HS-27A (cell line): ENCODE measurements around the gene SLC25A12.
"Not testable (repeated sequence)": the region's sequence is repeated elsewhere in the genome, so short reads cannot be mapped to it uniquely, and the experiment has no call there.

Source experiments
- DNase-seq: peaks from one replicate; pipeline ENCODE4 v3.0.0-alpha.2; 2012; ENCODE audit warnings: low read depth, missing footprints

SLC25A12 gene

GRCh38 chr2:171893824-171894611 is at the start of gene SLC25A12:
Gene SLC25A12, minus strand, starts transcription at chr2:171894244. Its CDS starts 30 bp downstream, at chr2:171894214.
- peak; percentile 17 for DNase-seq

GRCh38 chr2:171941316-171941699 is 47.3 kb upstream of the SLC25A12 start:
- DNase-seq = no peak

- no peak for DNase-seq
These were observed 45.7 kb upstream of the SLC25A12 start for GRCh38 chr2:171939743-171940071.

- DNase-seq = no peak
These were observed 45.2 kb upstream of the SLC25A12 start for GRCh38 chr2:171939058-171939742.

GRCh38 chr2:171930385-171930784 is 36.3 kb upstream of the SLC25A12 start:
- no peak for DNase-seq

GRCh38 chr2:171924170-171924942 is 30.3 kb upstream of the SLC25A12 start:
- DNase-seq = no peak

GRCh38 chr2:171923206-171923605 is 29.2 kb upstream of the SLC25A12 start:
- DNase-seq = peak; percentile 2

- peak; percentile 85 for DNase-seq
These were observed 28.4 kb upstream of the SLC25A12 start, which contains the start of gene HAT1 for GRCh38 chr2:171922230-171923022. Gene HAT1, plus strand, starts transcription at chr2:171922461. Its CDS starts 40 bp downstream, at chr2:171922501.

- no peak for DNase-seq
These were observed 27.9 kb upstream of the SLC25A12 start for GRCh38 chr2:171921970-171922229.

- DNase-seq = no peak
These were observed 25.4 kb upstream of the SLC25A12 start for GRCh38 chr2:171919453-171919852.

- DNase-seq = no peak
These were observed 19.5 kb upstream of the SLC25A12 start for GRCh38 chr2:171913517-171913916.

- no peak for DNase-seq
These were observed 16.4 kb upstream of the SLC25A12 start for GRCh38 chr2:171910494-171910893.

- DNase-seq = no peak
These were observed 15.2 kb upstream of the SLC25A12 start for GRCh38 chr2:171909266-171909665.

- no peak for DNase-seq
These were observed 14.2 kb upstream of the SLC25A12 start for GRCh38 chr2:171908235-171908634.

GRCh38 chr2:171902840-171903420 is 8.9 kb upstream of the SLC25A12 start:
- DNase-seq = no peak

GRCh38 chr2:171899623-171900282 is 5.7 kb upstream of the SLC25A12 start:
- DNase-seq = not testable (repeated sequence)

- DNase-seq = no peak
These were observed 1.7 kb upstream of the SLC25A12 start for GRCh38 chr2:171895786-171896185.

- DNase-seq = no peak
These were observed 536 bp upstream of the SLC25A12 start for GRCh38 chr2:171894612-171894947.

GRCh38 chr2:171893196-171893823 is 734 bp downstream of the SLC25A12 start:
- DNase-seq = no peak

- DNase-seq = no peak
These were observed 4.2 kb downstream of the SLC25A12 start for GRCh38 chr2:171889808-171890207.

- DNase-seq = no peak
These were observed 4.7 kb downstream of the SLC25A12 start for GRCh38 chr2:171889333-171889732.
